H1 (cell line): ENCODE results near the gene PSMD13. TPM values are rescaled to one million over a fixed set of nuclear protein-coding genes. Genes with fewer than 3 reads are reported as not detected.

Source experiments
- BACH1 ChIP-seq: IDR thresholded peaks from 2 replicates; pipeline ENCODE4 v1.6.1; 2012; ENCODE audit warnings: low read length, improper control_type of control experiment
- CBX5 ChIP-seq: fragments of 300-800, 300-1000 bp; sonication (generic); IDR thresholded peaks from 2 replicates; pipeline ENCODE4 v1.7.1; 2016; ENCODE audit warnings: antibody characterized with exemption, low read length, low read depth
- CHD1 ChIP-seq: IDR thresholded peaks from 2 replicates; pipeline ENCODE4 v1.6.1; 2012; ENCODE audit warnings: low read depth, low read length, improper control_type of control experiment
- NANOG ChIP-seq: IDR thresholded peaks from 2 replicates; pipeline ENCODE4 v1.6.1; 2011; ENCODE audit warnings: low read length, low read depth, mild to moderate bottlenecking, inconsistent platforms; ENCODE audit not compliant: insufficient read depth, poor library complexity, severe bottlenecking
- POLR2AphosphoS5 ChIP-seq: IDR thresholded peaks from 2 replicates; pipeline ENCODE4 v1.6.1; 2011; ENCODE audit warnings: low read depth, low read length
- ZNF274 ChIP-seq: IDR thresholded peaks from 2 replicates; pipeline ENCODE4 v1.7.0; 2012; ENCODE audit warnings: low read length, borderline replicate concordance; ENCODE audit errors: extremely low read depth
- polyA plus RNA-seq, 7 experiments: library from polyadenylated mRNA; depleted of rRNA in 3 of 7; stranded (reverse) in 5 of 7; unstranded in 2 of 7; fragments of >200 nt in 5 of 7; fragments of 200-250 nt in 2 of 7; gene quantifications; 1 replicate in 5 of 7; 2 replicates in 1 of 7; 4 replicates in 1 of 7; pipeline versions ENCODE4 v1.2.1 to v1.2.3, GENCODE V29; 2011 to 2013; ENCODE audit warnings: missing spikeins in 2 of 7, mixed read lengths in 2 of 7
- total RNA-seq: library from RNA; stranded (reverse); fragmentation: NEBNext Ultra II Directional; extraction: Animal tissue kit (Norgen Biotek cat#: 25700); gene quantifications from 2 replicates; pipeline ENCODE4 v1.2.1, GENCODE V29; 2021
- TF ChIP-seq, protein P1 (sequence below): fragments of 300-600 bp; sonication (generic); IDR thresholded peaks from 2 replicates; pipeline ENCODE4 v1.7.1; 2012; ENCODE audit warnings: low read length, moderate library complexity, mild to moderate bottlenecking, inconsistent platforms; ENCODE audit not compliant: insufficient replicate concordance

Gene PSMD13
- total and polyA plus RNA-seq, 2 of the 8 experiments (the other 6 are each of a cell fraction or from before 2014, with no cell fraction given): 121 to 141 TPM

DNA sequence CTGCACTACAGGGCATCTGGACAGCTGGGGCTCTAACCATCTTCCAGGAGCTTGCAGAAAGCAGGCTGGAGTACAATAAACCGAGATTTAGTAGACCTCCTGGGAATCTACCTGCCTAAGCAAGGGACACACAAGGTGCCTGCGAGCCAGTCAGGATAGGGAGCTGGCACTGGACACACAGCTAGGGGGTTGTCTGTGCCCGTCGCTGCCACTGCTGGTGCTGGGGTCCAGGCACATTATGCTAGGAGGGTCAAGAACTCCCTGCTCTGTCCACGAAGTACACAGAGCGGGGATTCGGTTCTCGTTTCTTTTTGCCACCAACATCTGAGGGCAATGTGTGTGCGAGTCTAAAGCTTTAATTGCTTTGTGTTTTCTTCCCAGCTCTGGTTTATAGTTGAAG is 25.0 kb upstream of the PSMD13 start (continued):
- TF ChIP-seq, protein P1, sequence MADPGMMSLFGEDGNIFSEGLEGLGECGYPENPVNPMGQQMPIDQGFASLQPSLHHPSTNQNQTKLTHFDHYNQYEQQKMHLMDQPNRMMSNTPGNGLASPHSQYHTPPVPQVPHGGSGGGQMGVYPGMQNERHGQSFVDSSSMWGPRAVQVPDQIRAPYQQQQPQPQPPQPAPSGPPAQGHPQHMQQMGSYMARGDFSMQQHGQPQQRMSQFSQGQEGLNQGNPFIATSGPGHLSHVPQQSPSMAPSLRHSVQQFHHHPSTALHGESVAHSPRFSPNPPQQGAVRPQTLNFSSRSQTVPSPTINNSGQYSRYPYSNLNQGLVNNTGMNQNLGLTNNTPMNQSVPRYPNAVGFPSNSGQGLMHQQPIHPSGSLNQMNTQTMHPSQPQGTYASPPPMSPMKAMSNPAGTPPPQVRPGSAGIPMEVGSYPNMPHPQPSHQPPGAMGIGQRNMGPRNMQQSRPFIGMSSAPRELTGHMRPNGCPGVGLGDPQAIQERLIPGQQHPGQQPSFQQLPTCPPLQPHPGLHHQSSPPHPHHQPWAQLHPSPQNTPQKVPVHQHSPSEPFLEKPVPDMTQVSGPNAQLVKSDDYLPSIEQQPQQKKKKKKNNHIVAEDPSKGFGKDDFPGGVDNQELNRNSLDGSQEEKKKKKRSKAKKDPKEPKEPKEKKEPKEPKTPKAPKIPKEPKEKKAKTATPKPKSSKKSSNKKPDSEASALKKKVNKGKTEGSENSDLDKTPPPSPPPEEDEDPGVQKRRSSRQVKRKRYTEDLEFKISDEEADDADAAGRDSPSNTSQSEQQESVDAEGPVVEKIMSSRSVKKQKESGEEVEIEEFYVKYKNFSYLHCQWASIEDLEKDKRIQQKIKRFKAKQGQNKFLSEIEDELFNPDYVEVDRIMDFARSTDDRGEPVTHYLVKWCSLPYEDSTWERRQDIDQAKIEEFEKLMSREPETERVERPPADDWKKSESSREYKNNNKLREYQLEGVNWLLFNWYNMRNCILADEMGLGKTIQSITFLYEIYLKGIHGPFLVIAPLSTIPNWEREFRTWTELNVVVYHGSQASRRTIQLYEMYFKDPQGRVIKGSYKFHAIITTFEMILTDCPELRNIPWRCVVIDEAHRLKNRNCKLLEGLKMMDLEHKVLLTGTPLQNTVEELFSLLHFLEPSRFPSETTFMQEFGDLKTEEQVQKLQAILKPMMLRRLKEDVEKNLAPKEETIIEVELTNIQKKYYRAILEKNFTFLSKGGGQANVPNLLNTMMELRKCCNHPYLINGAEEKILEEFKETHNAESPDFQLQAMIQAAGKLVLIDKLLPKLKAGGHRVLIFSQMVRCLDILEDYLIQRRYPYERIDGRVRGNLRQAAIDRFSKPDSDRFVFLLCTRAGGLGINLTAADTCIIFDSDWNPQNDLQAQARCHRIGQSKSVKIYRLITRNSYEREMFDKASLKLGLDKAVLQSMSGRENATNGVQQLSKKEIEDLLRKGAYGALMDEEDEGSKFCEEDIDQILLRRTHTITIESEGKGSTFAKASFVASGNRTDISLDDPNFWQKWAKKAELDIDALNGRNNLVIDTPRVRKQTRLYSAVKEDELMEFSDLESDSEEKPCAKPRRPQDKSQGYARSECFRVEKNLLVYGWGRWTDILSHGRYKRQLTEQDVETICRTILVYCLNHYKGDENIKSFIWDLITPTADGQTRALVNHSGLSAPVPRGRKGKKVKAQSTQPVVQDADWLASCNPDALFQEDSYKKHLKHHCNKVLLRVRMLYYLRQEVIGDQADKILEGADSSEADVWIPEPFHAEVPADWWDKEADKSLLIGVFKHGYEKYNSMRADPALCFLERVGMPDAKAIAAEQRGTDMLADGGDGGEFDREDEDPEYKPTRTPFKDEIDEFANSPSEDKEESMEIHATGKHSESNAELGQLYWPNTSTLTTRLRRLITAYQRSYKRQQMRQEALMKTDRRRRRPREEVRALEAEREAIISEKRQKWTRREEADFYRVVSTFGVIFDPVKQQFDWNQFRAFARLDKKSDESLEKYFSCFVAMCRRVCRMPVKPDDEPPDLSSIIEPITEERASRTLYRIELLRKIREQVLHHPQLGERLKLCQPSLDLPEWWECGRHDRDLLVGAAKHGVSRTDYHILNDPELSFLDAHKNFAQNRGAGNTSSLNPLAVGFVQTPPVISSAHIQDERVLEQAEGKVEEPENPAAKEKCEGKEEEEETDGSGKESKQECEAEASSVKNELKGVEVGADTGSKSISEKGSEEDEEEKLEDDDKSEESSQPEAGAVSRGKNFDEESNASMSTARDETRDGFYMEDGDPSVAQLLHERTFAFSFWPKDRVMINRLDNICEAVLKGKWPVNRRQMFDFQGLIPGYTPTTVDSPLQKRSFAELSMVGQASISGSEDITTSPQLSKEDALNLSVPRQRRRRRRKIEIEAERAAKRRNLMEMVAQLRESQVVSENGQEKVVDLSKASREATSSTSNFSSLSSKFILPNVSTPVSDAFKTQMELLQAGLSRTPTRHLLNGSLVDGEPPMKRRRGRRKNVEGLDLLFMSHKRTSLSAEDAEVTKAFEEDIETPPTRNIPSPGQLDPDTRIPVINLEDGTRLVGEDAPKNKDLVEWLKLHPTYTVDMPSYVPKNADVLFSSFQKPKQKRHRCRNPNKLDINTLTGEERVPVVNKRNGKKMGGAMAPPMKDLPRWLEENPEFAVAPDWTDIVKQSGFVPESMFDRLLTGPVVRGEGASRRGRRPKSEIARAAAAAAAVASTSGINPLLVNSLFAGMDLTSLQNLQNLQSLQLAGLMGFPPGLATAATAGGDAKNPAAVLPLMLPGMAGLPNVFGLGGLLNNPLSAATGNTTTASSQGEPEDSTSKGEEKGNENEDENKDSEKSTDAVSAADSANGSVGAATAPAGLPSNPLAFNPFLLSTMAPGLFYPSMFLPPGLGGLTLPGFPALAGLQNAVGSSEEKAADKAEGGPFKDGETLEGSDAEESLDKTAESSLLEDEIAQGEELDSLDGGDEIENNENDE: no peak
- TF ChIP-seq ZNF274 (no peak), BACH1 (no peak), NANOG (no peak), CBX5 (no peak), POLR2AphosphoS5 (no peak), CHD1 (no peak)
